WI38 (cell line): ENCODE data around the gene CD300H.
"Not testable (repeated sequence)": the region's sequence is repeated elsewhere in the genome, so short reads cannot be mapped to it uniquely, and the experiment has no call there.

Experiments used
- H3K4me3 ChIP-seq: 2 replicates; pipeline ENCODE4 v1.5.1; 2011; ENCODE audit warnings: low read depth, mild to moderate bottlenecking, control low read depth, low read length
- TF ChIP-seq, protein P1 (sequence below): IDR thresholded peaks from 2 replicates; pipeline ENCODE4 v1.5.1; 2012; ENCODE audit warnings: low read depth, mild to moderate bottlenecking, control low read depth, low read length

CD300H gene

DNA sequence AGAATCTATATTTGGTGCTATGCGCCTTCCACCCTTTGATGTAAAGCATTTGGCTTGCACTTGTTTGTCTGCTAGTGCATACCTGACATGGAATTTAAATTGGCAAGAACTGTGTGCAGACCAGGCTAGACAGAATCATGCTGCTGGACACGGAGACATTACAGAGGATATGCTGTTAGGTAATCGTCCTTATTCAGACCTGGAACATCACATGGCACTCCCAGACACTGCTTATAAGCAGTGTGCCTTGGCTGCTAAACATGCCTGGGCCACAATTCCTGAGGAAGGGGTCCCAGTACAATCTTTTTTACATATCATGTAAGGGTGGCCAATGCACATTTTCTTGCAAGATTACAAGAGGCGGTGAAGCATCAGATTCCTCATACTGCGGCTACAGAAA is 18.4 kb upstream of the CD300H start:
- TF ChIP-seq, protein P1, sequence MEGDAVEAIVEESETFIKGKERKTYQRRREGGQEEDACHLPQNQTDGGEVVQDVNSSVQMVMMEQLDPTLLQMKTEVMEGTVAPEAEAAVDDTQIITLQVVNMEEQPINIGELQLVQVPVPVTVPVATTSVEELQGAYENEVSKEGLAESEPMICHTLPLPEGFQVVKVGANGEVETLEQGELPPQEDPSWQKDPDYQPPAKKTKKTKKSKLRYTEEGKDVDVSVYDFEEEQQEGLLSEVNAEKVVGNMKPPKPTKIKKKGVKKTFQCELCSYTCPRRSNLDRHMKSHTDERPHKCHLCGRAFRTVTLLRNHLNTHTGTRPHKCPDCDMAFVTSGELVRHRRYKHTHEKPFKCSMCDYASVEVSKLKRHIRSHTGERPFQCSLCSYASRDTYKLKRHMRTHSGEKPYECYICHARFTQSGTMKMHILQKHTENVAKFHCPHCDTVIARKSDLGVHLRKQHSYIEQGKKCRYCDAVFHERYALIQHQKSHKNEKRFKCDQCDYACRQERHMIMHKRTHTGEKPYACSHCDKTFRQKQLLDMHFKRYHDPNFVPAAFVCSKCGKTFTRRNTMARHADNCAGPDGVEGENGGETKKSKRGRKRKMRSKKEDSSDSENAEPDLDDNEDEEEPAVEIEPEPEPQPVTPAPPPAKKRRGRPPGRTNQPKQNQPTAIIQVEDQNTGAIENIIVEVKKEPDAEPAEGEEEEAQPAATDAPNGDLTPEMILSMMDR: no peak

DNA sequence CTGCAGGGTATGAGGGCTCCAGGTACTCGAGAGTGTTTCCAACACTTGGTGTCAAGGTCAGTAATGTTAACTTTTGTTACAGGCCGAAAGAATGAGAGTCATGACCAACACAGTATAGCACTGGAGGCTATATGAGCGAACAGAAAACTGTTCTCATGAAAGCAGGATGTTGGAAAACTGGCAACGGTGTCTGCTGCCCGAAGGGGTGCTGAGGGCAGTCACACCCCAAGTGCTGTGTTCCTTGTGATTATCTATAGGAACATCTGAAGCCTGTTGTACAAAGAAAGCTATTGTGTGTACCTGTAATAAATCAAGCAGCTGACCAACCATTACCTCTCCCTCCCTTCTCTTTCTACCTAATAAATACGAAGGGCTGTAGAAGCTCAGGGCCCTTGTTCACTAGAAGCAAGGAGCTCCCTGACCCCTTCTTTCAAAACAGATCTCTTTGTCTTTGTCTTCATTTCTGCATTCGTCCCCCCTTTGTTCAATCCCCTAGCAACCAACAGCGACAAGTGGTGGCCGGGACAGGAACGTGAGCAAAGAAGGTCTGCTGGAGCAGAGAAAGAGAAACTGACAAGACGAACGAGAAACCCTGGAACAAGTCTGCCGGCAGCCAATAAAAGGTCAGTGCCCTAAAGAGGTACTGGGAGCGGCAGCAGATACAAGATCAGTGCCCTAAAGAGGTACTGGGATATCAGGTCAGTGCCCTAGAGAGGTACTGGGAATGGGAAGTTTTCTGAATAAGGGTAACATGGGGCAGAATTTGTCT is 17.2 kb upstream of the CD300H start:
- H3K4me3 ChIP-seq: no peak overlapping the region
- TF ChIP-seq, protein P1: no peak

More for the DNA sequence above, 18.4 kb upstream of the CD300H start:
- no peak overlapping the region for H3K4me3 ChIP-seq

DNA sequence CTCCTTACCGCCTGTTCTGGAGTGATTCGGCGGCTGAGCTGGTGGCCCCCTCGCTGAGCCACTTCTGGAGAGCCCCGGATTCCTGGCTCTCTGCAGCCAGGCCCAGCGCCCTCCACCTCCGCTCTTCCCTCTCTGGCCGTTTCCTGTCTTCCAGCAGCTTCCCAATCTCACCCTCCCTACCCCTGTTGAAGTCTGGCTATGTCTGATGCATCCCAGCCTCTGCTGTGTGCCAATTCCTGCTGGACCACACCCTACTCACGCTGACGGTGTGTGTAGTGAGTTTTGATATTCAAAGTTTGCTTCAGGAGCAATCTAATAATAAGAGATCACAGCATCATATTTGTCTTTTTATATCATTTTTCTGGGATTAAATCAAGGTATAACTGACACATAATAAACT is 15.3 kb upstream of the CD300H start:
- no peak overlapping the region for H3K4me3 ChIP-seq

DNA sequence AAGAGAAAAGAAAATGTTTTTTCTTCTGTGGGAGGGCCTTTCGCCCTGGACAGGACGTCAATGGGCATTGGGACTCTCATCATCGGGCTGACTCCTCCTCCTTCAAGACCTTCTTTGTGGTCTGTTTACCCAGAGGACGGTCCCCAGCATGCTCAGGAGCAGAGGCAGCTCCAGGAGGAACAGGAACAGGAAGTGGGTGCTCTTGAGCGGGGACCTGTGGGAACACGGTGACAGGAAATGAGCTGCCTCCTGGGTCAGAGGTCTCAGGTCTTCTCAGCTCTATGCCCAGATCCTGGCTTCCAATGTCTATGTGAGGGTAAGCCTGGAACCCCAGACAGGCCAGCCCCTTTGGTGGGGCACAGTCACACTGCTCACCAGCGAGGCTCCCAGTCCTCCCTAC is 12.6 kb upstream of the CD300H start:
- no peak overlapping the region for H3K4me3 ChIP-seq
- TF ChIP-seq, protein P1: no peak

More for the DNA sequence above, 15.3 kb upstream of the CD300H start:
- TF ChIP-seq, protein P1: no peak

DNA sequence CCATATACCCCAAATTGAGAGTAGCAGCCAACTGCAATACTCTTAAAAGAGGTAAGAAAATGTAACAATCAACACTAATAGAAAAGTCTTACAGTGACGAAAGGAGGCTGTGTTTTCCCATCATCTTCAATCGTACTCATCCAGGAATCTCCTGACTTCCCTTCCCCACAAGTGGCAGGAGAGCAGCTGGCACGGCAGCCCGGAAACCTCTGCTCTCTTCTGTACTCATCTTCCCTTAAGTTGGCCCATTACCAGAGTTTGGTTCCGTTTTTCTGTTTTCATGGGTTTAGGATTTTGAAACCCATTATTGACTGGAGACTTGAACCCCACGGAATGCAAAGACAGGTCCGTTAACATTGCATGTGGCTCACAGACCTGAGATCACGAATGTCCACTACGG is 11.7 kb upstream of the CD300H start:
- H3K4me3 ChIP-seq: no peak overlapping the region
- TF ChIP-seq, protein P1: no peak

DNA sequence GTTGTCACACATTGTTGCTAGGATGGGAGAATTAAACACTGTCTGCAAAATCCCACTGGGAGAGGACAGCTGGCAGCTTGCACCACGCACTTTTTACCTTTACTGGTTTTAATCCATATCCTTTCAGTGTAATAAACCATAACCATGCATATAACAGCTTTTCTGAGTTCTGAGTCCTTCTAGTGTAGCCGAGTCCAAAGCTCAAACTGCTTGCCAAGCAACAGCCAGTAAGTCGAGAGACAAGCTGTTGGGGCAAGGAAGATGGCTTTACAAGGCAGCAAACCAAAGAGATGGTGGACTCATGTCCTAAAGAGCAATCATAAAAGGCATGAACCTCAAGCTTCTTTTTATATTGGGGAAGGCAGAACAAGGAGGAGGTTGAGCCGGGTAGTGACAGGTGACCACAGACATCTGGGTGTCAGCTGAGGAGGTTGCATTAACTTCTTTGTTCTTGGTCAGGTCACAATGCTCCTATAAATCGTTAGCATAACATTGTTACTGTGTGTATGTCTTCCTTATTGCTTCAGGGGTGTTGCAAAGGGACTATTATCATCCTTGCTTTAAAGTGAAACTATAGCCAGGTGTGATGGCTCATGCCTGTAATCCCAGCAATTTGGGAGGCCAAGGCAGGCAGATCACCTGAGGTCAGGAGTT is 7.3 kb upstream of the CD300H start:
- H3K4me3 ChIP-seq: no peak overlapping the region
- TF ChIP-seq, protein P1: no peak

DNA sequence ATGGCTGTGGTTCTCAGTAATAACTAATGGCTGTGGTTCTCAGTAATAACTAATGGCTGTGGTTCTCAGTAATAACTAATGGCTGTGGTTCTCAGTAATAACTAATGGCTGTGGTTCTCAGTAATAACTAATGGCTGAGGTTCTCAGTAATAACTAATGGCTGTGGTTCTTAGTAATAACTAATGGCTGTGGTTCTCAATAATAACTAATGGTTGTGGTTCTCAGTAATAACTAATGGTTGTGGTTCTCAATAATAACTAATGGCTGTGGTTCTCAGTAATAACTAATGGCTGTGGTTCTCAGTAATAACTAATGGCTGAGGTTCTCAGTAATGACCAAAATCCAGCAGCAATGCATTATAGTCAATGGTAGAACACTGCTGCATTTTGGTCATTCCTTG is 6.3 kb upstream of the CD300H start:
- not testable (repeated sequence) for H3K4me3 ChIP-seq
